NB4 (cell line): Measurements from ENCODE around the gene PLPPR5.

ENCODE experiments used
- POLR2A ChIP-seq: IDR thresholded peaks from 2 replicates; pipeline ENCODE4 v1.6.1; 2011; ENCODE audit warnings: mild to moderate bottlenecking; ENCODE audit not compliant: insufficient read length; ENCODE audit errors: extremely low read depth
- TF ChIP-seq, protein P1 (sequence below): IDR thresholded peaks from one replicate; pipeline ENCODE4 v1.5.1; 2012; ENCODE audit warnings: low read depth, low read length

DNA sequence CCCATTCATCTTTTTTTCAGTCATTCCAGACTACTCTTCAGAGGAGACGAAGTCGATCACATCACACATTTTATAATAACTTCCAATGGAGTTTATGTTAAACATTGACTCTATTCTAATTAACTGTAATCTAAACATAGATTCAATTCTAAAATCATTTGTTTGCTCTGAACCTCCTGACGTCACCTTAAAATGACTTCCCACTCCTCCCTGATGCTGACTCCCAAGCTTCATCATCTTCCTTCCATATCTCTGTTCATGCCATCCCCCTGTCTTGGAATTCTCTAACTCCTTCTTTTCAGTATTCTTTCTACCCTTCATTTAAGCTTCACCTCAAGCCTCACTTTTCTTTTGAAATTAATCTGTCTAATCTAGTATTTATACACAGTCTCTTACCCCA, 45.1 kb upstream of the PLPPR5 start:
- TF ChIP-seq, protein P1, sequence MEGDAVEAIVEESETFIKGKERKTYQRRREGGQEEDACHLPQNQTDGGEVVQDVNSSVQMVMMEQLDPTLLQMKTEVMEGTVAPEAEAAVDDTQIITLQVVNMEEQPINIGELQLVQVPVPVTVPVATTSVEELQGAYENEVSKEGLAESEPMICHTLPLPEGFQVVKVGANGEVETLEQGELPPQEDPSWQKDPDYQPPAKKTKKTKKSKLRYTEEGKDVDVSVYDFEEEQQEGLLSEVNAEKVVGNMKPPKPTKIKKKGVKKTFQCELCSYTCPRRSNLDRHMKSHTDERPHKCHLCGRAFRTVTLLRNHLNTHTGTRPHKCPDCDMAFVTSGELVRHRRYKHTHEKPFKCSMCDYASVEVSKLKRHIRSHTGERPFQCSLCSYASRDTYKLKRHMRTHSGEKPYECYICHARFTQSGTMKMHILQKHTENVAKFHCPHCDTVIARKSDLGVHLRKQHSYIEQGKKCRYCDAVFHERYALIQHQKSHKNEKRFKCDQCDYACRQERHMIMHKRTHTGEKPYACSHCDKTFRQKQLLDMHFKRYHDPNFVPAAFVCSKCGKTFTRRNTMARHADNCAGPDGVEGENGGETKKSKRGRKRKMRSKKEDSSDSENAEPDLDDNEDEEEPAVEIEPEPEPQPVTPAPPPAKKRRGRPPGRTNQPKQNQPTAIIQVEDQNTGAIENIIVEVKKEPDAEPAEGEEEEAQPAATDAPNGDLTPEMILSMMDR, result no peak
- no peak for TF ChIP-seq POLR2A
